Measurements from ENCODE around the gene SLC44A3. TPM values are rescaled to one million over a fixed set of nuclear protein-coding genes. Genes with fewer than 3 reads are reported as not detected.
"Not testable (repeated sequence)": the region's sequence is repeated elsewhere in the genome, so short reads cannot be mapped to it uniquely, and the experiment has no call there.

The SLC44A3 gene
- total RNA-seq, 1 experiment from 2014 or later: 0.31 TPM

DNA sequence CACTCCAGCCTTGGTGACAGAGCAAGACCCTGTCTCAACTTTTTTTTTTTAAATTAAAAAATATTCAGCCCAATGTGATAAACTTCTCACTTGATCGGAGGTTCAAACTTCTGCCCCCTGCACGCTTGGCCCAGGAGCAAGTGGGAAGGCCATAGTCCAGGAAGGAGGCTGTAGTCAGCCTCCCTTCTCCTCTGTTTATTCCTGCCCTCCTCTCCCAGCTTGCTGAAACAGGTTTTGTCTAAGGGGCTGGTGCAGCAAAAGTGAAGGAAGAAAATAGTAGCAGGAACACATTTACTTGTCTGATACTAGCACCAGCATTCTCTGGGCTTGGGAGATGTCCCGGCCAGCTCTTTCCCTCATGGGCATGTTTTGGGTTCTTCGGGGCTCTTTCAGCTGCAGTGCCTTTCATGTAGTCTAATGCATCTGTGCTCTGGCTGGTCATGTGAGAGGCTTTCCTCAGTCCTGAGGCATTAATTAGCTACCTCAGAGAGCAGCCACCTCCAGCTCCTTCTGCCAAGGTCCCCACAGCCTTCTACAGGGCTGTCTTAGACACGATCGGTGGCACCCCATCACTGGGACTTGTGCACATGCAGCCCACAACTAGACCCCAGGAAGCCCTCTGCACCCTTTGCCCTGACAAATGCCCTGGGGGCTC is 12.9 kb downstream of the SLC44A3 start:
- no peak for DNase-seq (ENCODE audit: low read depth)

DNA sequence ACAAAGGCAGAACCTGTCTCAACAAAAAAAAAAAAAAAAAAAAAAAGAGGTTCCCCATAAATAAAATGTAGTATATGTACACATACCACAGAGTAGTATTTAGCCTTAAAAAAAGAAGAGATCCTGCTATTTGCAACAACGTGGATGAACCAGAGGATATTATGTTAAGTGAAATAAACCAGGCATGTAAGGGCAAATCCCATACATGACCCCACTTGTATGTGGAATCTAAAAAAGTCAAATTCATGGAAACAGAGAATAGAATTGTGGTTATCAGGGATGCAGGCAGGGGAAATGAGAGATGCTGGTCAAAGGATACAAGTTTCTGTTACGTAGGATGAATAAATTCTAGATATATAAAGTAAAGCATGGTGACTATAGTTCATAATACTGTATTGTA is 16.7 kb downstream of the SLC44A3 start:
- DNase-seq (ENCODE audit: low read depth): no peak

DNA sequence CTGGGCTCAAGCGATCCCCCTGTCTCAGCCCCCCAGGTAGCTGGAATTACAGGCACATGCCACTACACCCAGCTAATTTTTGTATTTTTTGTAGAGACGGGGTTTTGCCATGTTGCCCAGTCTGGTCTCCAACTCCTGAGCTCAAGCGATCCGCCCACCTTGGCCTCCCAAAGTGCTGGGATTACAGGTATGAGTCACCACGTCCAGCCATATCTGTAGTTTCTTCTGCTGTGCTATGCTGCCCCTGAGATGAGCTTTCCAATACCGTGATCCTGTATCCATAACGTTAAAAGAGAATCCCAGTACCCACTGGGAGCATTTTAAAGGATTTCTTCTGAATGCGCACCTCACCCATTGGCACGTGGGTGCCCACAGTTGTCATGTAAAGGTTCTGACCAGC is 20.2 kb downstream of the SLC44A3 start:
- not testable (repeated sequence) for DNase-seq (ENCODE audit: low read depth)

DNA sequence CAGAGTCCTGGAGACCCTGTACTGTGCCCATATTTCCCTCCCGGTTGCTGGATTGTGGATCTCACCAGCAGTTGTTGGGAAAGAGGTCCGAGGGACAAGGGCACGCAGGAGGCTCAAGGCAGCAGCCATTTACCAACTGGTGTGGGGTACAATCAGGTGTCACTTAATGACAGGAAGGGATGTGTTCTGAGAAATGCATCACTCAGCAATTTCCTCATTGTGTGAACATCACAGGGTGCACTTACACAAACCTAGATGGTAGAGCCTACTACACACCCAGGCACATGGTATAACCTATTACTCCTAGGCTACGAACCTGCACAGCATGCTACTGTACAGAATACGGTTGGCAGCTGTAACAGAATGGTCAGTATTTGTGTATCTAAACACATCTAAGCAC is 20.7 kb downstream of the SLC44A3 start:
- DNase-seq (ENCODE audit: low read depth): no peak

DNA sequence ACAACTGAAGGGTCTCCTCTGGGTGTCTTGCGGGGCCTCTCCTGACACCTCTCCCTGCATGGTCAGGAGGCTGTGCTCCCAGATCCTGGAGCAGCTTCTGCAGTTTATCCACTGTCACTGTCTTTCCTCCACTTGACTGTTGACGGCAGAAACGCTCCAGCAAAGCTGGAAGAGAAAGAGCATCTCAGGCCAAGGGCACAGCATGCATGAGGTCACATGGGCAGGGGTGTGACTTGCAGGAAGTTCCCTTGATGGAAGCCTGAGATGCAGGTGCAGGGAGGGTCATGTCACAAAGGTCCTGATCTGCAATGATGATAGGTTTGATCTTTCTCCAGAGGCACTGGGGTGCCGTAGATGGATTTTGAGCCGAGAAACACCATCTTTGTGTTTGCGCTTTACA is 23.3 kb downstream of the SLC44A3 start:
- DNase-seq (ENCODE audit: low read depth): no peak

DNA sequence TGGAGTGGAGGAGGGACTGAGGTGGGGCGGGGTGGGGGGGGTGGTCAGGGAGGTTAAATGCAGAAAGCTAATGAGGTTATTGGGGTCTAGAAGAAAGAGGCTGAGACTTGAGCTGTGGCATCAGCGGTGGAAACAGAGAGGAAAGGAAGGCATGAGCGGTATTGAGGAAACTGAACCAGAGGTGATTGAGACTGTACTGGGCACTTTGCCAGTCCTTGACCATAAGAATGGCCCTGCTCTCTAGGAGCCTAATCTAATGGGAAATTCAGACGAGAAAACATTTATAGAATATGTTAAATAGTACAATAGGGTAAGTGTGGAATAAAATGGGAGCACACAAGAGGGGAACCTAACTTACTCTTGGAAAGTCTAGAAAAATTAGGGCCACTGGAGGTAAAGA is 23.7 kb downstream of the SLC44A3 start:
- no peak for DNase-seq (ENCODE audit: low read depth)

DNA sequence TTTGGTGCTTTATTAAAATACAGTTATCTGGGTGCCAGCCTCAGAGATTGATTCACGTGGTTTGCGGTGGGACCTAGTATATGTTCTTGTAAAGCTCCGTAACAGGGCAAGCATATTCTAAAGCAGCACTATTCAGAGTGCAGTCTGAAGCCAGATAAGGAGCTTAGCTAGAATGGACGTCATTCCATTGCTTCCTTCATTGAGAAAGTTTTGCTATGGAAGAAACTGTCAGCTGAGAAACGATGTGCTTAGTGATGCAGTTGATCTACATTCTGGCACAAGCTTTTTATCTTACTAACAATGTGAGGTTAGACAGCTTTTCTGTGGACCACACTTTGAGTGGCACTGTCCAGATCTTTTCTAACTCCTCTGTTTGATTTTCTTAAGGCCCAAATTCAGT is 26.2 kb downstream of the SLC44A3 start:
- DNase-seq (ENCODE audit: low read depth): no peak

DNA sequence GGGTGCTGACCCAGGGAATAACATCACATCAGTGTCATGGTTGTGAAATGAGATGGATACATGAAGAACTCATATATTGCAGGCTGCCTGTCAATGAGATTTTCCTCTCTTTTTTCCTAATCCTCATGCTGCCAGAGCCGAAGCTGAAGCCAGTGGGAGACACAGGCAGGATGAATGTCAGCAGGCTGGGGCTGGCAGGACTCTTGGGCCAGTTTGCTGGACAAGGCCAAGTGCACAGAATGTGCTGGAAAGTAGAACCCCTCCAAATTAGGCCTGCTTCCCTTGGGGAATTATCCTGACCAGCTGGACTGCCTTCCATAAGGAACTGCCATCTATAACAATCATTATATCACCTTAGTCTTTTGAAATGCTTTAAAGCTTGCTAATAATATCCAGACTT is 31.4 kb downstream of the SLC44A3 start:
- no peak for DNase-seq (ENCODE audit: low read depth)

DNA sequence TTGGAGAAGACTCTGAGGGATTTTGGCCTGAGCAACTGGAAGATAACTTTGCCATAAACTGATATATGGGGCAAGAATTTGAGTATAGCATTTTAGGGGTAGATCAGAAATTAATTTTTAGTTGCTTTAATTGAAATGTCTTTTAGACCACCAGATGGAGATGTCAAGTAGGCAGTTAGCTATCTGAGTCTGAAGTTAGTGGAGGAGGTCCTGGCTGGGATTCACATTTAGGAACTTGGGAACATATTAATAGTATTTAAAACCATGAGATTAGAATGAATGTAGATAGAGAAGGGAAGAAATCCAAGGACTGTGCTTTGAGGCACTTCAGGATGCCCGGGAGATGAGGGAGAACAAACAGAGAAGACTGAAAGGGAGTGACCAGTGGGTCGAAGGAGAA is 32.6 kb downstream of the SLC44A3 start:
- DNase-seq (ENCODE audit: low read depth): no peak

DNA sequence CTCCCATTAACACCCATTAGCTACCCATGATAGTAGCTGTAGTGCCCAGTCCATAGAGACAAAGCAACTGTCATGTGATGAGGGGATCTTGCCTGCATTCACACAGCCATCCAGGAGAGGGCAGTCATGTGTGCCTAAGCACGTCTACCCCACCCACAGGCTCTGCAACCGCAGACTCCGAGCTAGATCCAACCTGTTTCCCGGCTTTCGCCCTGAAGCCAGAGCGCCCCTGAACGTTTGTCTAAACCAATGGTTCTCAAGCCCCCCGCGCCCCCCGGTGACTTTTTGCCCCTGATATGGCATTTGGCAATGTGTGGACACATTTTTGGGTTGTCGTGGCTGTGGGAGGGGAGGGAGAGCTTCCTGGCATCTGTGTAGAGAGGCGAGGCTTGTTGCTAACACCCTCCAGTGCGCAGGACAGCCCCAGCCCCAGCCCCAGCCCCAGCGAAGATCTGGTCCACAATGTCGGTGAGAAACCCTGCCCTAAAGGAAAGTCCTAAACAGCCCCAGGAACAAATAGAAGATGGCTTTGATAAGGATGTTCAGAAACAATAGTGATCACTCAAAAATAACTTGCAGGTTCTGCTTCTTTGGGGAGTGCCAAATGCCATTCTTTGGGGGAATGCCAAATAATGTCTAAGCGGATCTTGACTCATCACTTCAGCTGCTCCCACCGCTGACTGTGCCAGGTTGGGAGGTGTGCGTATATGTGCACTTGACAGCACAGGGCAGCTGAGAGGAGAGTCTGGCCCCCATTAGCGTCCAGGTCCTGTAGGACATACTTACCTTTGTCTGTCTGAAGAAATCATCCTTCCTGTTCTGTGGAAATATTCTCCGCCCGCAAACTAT is 34.5 kb downstream of the SLC44A3 start:
- DNase-seq (ENCODE audit: low read depth): peak; percentile 94

DNA sequence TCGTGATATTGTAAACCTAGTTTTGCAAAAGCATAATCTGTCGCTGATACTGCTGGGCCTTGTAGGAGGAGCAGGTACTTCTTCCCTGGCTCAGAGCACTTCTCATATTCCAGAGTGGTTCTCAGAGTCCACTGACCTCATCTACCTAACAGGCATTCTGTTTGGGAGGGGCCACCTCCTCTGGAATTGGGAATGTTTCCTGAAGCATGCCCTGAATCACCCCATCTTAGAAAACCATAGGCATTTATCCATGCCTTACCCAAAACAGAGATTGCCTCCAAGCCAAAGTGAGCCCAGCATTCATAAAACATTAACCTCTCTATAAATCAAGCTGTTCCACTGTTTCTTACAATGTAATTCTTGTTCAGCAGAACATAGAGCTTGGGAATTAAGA is 35.1 kb downstream of the SLC44A3 start:
- DNase-seq (ENCODE audit: low read depth): no peak

DNA sequence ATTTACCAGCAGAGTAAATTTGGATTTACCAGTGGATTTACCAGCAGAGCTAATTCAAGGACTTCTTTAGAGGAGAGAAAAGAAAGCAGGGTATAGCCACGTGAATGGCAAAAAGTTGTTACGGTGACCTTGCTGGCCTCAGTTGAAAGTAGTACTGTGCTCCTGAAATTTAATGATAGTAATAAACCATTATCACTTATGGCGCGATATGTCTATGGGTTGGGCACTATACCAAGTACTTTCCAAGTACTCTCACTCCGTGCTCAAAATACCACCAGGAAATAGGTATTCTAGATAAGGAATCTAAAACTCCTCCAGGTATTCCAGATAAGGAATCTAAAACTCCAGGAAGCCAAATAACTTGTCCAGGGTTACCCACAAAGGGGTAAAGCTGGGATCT is 35.8 kb downstream of the SLC44A3 start:
- no peak for DNase-seq (ENCODE audit: low read depth)

DNA sequence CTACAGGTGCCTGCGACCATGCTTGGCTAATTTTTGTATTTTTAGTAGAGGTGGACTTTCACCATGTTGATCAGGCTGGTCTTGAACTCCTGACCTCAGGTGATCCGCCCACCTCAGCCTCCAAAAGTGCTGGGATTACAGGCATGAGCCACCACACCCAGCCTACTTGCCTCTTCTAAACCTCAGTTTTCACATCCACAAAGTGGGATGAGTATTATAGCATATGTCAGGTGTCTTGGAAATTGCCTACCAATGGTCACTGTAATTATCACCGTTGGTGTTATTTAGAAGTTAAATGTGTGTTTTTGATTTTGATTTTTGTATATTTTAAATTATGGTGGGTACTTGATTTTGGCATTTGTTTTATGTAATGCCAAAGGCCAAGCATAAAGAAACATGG is 36.7 kb downstream of the SLC44A3 start:
- DNase-seq (ENCODE audit: low read depth): no peak

DNA sequence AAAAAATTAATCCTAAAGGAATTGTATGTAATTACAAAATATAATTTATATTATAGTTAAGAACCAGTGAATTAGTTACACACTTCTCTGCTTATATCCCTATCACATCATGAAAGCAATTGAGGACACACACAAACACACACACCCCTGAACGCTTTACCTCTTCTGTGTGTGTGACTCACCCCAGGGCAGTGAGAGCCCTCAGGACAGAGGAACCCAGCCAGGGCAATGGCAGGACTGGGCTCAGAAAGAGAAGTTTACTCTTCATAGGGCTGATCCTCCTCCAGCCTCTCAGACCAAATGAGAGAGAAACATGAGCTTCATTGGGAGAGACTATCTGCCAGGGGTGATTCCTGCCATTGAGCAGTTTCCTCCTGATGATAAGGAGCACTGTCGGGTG is 38.1 kb downstream of the SLC44A3 start:
- no peak for DNase-seq (ENCODE audit: low read depth)

DNA sequence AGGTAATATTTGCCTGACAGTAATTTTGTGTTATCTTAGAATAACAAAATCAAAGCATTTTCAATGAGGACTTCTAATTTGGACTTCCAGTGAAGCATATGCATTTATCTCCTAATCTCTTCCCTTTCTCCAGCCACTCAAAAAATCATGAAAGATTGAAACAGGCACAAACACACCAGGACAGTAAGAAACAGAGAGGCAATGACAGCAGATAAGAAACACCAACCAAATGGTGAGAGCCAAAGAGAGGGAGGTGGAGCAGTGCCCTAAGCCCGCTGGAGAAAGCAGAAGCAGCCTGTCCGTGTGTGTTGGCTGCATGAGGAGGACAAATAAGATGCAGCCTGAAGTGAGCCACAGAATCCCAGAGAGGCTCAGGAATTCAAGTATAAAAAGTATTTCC is 39.0 kb downstream of the SLC44A3 start:
- no peak for DNase-seq (ENCODE audit: low read depth)

DNA sequence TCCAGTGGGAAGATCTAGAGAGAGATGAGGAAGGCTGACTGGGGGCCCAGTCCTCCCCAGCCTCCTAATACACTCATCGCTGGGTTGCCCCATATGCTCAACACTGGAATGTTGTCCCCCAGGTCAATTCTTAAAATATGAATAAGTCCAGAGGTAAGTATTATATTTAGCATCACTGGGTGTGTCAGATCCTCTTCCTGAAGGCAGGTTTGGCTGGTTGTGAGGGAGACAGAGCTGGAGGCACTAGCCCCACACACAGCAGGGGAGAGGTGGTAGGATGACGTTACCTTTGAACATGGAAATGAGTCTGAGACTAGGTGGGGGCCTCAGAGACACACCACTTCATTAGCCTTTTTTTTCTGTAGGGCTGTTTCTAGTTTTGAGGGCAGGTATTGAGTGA is 42.6 kb downstream of the SLC44A3 start:
- DNase-seq (ENCODE audit: low read depth): no peak

DNA sequence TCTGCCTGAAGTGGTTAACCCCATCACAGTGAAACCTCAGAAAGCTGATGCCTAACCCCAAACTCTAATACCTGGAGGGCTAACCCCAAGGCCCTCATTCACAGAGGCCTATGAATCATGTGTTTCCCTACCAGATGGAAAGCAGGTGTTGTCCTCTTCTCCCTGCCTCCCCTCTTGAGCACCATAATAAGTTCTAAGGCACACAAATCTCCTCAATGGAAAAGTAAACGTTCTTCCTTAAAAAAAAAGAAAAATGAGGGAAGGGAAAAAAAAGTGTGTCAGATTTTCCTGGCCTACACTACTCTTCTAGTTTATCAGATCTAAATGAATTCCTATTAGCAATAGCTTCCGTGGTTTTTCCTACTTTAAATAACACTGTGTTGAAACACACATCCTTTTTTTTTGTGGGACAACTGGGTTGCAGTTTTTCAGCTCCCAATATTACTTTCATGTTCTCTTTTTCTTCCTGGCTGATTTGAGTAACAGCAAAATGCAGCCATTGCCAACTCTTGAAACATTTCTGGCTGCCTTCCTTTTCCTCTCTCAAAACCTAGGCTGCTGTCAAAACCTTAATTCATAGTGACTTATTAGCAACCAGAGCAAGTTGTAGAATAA is 43.2 kb downstream of the SLC44A3 start:
- peak; percentile 63 for DNase-seq (ENCODE audit: low read depth)

DNA sequence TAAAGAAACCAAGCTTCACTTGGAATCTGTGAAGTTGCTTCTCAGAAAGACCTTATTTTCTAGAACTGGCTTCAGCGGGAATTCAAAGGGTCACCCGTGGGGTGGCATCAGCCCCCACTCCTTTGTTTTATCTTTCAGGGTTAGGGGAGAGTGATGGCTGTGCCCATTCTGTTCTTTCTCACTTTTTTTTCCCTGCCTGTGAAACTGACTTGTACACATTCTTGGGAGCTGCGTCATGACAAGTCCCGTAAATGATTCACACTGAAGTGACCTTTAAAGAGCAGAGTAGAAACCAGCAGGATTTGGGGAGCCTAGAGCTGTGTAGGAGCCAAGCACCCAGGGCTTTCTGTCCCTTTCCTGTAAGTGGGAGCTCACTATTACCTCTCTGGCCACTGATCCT is 43.8 kb downstream of the SLC44A3 start:
- DNase-seq (ENCODE audit: low read depth): peak; percentile 90

DNA sequence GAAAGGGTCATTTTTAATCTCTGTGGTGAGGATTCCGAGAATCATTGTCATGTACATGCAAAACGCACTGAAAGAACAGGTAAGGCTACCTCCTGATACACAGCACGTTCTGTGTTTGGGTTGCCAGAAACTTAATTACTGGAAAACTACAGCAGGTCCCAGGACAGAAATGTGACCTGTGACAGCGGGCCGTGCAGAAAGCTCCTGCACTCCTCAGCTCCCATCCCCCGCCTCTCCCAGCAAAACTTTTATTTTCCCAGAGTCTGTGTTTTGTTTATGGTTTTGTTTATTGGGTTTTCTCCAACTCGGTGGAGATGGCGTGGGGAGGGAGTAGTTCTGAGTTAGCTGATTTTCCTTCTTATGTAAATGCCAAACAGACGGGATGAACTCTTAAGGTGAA is 44.7 kb downstream of the SLC44A3 start:
- no peak for DNase-seq (ENCODE audit: low read depth)

DNA sequence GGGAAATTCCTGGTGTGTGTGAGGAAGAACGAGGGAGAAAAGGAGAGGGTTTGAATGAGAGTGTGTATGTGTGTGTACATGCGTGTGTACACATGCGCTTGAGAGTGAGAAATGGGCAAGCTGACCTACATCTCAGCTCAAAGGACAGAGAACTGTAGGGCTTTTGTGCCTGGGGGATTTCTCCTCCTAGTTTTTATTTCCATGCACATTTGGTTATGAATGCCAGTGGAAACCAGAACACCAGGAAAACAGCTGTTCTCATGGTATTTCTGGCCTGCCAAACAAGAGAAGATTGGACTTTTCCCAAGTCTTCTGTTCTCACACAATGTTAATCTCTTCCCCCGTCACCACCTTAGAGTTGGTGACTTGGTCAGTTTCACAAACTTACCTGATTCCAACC is 45.2 kb downstream of the SLC44A3 start:
- no peak for DNase-seq (ENCODE audit: low read depth)

DNA sequence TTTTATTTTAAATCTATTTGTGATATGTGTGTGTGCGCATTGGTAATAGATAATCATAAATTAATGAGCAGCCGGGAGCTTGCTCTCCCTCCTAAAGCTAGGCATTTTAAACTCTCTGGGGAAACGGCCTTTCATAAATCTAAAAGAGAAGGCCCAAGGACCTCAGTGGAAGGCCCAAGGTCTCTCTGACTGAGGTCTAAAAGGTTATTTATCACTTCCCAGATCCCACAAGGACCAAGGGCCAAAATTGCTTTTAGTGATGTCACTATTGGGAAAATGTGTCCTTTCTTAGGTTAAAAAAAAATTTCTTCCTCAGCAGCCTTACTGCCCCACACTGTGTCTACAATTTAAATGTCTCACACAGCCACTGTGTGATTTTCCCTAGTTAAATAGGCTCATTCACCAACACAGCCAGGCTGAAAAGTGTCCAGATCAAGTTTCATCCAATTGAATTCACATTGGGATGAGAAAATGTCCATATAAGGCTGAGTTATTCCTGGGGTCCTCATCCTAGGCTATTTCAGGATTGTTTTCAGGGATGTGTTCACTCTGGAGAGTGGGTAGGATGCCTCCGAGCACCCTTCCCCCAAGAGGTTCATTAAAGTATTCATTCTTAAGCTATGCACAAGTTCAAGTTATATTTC is 46.1 kb downstream of the SLC44A3 start:
- DNase-seq (ENCODE audit: low read depth): peak; percentile 40

DNA sequence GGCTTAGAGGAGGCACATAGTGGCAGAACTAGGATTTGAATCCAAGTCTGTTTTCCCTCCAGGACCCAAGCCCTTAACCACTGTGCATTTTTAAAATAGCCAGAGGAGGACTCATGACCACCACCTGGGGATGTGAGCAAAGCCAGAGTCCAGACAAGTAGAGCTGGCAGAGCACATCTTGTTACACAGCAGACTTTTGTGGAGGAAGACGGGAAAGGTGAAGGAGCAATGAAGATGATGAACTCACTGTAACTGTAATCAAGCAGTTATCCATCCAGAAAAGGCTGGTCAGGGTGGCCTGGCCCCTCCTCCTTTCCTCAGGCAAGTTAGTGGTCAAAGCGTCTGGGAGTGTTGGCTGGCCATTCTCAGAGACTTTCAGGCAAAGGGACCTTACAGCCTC is 50.9 kb downstream of the SLC44A3 start:
- no peak for DNase-seq (ENCODE audit: low read depth)
